ENCODE data around the gene TNS4. TPM values are rescaled to one million over a fixed set of nuclear protein-coding genes. Genes with fewer than 3 reads are reported as not detected.
A peak's percentile ranks its signal among the peaks of the same experiment; 100 is the strongest.

TNS4 gene
- total and polyA plus RNA-seq, 8 donors, result 0.03 to 1.6 (median 0.18) TPM; not detected in 2

DNA sequence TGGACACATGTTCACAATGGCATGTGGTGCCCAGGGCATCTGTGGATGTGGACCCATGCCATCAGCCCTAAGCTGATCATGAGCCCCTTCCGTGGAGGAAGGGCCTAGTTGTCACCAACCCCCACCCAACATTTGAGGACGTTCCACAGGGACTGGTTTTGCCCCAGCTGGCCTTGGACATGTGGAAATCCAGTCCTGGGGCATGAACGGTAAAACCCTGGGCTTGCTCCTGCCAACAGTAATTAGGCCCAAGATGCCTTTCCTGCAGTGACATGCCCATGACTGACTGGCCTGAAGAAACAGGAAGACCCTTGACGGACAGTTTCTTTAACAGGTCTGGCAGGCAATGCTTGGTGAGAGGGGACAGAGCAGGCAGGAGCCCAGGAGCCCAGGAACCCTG is 7.7 kb downstream of the TNS4 start:
- no peak overlapping the region for H3K27ac ChIP-seq
- H3K4me3 ChIP-seq, result no peak overlapping the region
- no peak for TF ChIP-seq CTCF (IDR thresholded peaks at IDR 0.05)
- no peaks in the 10 kb centered on the region for H3K36me3 ChIP-seq
- H3K9me3 ChIP-seq, result no peaks in the 10 kb centered on the region
- H3K27me3 ChIP-seq, result no peaks in the 10 kb centered on the region
- ATAC-seq (no peak), DNase-seq (no peak)
- H3K4me1 ChIP-seq, result peaks cover 6 to 20% of the 10 kb centered on the region in 2 donors
- intact Hi-C loops (cut with DNase I), result no loop called here

- ATAC-seq, result no peak
- no peak for TF ChIP-seq CTCF (IDR thresholded peaks at IDR 0.05)
- Histone ChIP-seq H3K4me1 (peaks cover 5 to 17% of the 10 kb centered on the region in 2 donors), H3K27ac (no peak overlapping the region), H3K27me3 (no peaks in the 10 kb centered on the region), H3K36me3 (no peaks in the 10 kb centered on the region), H3K4me3 (no peak overlapping the region), H3K9me3 (no peaks in the 10 kb centered on the region)
- DNase-seq, result no peak
- intact Hi-C loops (cut with DNase I), result no loop called here
Measured at GRCh38 chr17:40491486-40491885, 9.9 kb downstream of the TNS4 start.

DNA sequence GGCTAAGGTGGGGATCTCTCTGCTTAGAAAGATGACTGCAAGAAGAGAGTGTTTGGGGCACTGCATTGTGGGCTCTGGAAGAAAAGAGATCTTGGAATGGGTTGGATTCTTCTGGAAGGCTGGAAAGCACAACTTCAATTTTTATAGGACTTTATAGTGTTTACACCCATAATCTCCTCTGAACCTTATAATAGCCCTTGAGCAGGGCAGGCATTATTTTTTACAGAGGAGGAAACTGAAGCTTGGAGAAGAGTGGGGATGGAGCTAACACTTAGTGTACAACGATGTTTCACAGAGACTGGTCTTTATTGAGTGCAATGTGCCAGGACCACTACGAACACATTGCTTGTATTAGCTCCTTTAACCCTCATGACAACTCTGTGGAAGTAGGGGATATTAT is 10.4 kb downstream of the TNS4 start:
- no peak overlapping the region for H3K27ac ChIP-seq

GRCh38 chr17:40490289-40490853 is 11.1 kb downstream of the TNS4 start:
- Histone ChIP-seq H3K36me3 (no peaks in the 10 kb centered on the region), H3K27me3 (no peaks in the 10 kb centered on the region), H3K27ac (peak overlapping the region in 1 of 2 donors; percentile 28), H3K4me1 (peaks cover 5 to 24% of the 10 kb centered on the region in 2 donors), H3K4me3 (no peak overlapping the region), H3K9me3 (no peaks in the 10 kb centered on the region)
- TF ChIP-seq CTCF (IDR thresholded peaks at IDR 0.05), result no peak
- intact Hi-C loops (cut with DNase I), result no loop called here
- ATAC-seq, result peak; percentile 44
- DNase-seq, result peak in 2 of 4 donors; percentile 52 to 53

More for the DNA sequence above, 10.4 kb downstream of the TNS4 start:
- Histone ChIP-seq H3K4me3 (no peak overlapping the region), H3K36me3 (no peaks in the 10 kb centered on the region), H3K27me3 (no peaks in the 10 kb centered on the region), H3K9me3 (no peaks in the 10 kb centered on the region), H3K4me1 (peaks cover 5 to 22% of the 10 kb centered on the region in 2 donors)
- intact Hi-C loops (cut with DNase I), result no loop called here
- TF ChIP-seq CTCF (IDR thresholded peaks at IDR 0.05), result no peak
- ATAC-seq (no peak), DNase-seq (no peak)

GRCh38 chr17:40487371-40488020 is 13.9 kb downstream of the TNS4 start:
- H3K4me3 ChIP-seq, result no peak overlapping the region
- H3K9me3 ChIP-seq, result no peaks in the 10 kb centered on the region
- ATAC-seq, result no peak
- H3K36me3 ChIP-seq, result no peaks in the 10 kb centered on the region
- H3K4me1 ChIP-seq, result peaks cover 5 to 24% of the 10 kb centered on the region in 2 donors
- no peak overlapping the region for H3K27ac ChIP-seq
- H3K27me3 ChIP-seq, result no peaks in the 10 kb centered on the region
- TF ChIP-seq CTCF (IDR thresholded peaks at IDR 0.05), result no peak
- intact Hi-C loops (cut with DNase I), result no loop called here
- DNase-seq, result no peak
